GM19468 (cell line): Measurements from ENCODE around the gene TNNT1.

Experiments
- ATAC-seq: cut with Tn5 transposase; IDR thresholded peaks from one replicate; pipeline ENCODE4 v1.9.1; 2021; ENCODE audit warnings: mild to moderate bottlenecking, moderate library complexity, moderate number of reproducible peaks; ENCODE audit not compliant: unreplicated experiment; ENCODE audit errors: extremely low read depth

The TNNT1 gene, protein sequence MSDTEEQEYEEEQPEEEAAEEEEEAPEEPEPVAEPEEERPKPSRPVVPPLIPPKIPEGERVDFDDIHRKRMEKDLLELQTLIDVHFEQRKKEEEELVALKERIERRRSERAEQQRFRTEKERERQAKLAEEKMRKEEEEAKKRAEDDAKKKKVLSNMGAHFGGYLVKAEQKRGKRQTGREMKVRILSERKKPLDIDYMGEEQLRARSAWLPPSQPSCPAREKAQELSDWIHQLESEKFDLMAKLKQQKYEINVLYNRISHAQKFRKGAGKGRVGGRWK

DNA sequence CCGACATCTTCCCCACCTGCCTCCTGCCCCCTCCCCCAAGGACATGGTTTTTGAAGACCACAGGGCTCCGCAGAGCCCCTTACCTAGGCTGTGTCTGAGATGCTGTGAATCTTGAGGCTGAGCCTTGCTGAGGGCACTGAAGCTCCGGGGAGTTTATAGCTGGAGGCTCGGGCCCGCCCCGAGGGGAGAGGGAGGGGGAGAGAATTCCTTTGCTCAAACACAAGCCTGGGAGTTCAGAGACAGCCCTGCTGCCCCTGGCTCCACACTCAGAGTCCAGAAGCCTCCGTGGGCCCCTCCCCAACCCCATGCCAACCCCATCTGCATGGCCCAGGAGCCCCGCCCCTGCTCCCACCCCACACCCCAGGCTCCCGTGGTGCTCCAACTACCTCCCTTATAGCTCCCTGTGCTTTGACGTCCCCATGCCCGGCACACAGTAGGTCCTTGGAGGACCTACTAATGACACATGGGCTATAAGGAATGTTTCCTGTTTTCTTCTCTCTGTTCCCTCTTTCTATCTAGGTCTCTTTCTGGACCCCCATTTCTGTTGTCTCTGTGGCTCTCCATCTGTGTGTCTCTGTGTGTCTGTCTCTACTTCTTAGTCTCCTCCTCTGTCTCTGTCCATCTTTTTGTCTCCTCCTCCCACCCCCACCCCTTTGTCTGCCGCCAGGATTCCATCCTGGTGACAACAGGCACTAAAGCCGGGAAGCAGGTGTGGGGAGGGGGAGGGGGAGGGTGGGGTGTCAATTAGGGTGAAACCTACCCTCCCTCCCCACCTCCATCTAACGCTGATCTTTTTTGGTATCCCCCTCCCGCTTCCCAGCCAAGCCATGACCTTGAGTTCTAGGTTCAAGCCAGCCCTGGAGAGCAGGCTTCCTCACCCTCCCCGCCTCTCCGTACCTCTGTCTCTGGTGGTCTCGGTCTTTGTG, at the start of gene TNNT1:
Gene TNNT1 (minus strand): TSS at position 129 of the 926 bp plus-strand sequence. CDS start 2,049 bp downstream, outside the sequence.
- ATAC-seq, result no peak

DNA sequence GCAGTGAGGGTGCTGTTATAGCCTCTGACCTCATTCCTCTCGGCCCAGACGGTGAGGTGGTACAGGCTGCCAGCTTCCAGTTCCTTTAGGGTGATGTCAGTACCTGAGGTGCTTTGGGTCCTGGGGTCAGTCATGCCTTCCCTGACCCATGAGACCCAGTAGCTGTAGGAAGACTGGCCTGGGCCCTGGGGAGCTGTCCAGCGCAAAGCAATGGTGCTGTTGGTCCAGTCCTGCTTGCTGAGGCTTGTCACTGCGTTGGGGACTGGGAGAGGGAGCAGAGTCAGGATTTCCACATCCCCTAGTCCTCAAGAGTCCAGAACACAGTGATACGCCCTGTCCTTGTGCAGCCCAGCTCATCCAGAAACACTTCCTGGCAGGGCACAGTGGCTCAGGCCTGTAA, 49.6 kb upstream of the TNNT1 start:
- ATAC-seq, result no peak

DNA sequence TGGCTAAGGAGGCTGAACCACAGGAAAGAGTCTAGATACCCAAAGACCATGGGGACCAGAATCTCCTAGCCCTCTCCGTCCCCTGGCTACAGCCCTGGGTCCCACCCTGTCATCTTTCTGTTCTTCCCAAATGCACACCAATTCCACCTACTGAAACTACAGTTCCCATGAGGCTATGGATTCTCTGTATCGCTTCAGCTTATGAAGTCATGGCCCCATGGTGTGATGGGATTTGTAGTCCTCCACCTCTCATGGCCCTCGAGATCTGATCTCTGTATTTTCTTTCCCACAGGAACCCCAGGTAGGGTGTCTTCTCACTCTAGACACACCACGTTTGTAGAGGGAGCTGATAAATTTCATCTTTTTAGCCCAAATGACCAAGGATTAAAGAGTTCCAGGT, 48.5 kb upstream of the TNNT1 start:
- ATAC-seq, result no peak

DNA sequence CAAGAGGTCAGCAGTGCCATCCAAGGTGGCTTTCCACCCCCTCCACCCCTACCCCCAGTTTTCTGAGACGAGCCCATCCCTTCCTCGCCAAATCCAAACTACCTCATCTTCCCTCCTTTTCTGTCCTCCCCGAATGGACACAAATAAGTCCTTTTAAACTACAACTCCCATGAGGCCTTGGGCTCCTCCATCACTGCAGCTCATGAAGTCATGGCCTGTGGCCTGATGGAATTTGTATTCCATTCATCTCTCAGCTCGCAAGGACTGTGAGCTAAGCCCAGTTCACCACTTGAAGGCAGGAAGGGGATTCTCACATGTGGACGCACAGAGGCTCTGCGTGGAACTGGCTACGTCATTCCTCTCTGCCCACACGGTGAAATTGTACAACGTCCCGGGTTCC, 47.8 kb upstream of the TNNT1 start:
- ATAC-seq, result no peak

DNA sequence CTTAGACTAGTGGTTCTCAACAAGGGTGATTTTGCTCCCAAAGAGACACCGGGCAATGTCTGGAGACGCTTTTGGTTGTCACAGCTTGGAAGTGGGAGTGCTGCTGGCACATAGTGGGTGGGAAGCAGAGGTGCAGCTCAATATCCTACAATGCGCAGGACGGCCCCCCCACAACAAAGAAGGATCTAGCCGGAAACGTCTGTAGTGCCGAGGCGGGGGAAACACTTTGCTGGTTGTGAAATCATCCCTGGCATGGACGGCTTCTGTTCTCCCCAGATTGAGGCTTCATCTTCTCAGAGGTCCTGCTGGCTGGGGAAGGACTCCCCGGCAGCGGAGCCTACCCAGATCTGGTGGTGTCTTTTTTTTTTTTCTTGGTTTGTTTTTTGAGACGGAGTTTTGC, 44.5 kb upstream of the TNNT1 start:
- ATAC-seq, result no peak

DNA sequence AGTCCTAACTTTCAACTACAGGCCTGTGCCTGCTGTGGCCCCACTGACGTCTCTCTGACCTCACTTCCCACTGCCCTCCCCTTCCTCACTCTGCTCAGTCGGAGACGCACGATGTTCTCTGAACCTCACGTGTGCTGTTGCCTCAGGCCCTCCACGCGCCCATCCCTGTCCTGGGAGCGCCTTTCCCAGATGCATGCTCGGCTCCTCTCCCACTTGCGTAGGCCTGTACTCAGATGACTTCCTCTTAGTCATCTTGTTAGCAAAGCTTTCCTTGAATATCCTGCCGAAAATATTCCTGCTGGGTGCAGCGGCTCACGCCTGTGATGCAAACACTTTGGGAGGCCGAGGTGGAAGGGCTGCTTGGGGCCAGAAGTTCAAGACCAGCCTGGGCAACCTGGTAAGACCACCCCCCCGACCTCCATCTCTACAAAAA, 40.4 kb upstream of the TNNT1 start:
- ATAC-seq, result no peak

DNA sequence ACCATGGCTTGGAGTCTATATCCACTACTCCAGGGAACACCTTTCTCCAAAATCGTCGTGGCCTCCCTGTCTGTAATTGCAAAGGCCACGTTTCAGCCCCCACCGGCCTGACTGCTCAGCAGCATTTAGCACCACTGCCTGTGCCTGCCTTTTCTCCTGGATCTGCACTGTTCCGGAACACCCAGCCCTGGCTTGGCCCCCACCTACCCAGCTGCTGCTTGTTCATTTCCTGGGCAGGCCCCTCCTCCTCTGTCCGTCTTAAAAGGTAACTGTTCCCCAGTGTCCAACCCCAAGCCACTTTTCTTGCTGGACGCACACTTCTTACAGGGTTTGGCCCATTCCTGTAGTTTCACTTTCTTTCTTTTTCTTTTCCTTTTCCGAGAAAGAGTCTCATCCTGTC, 39.6 kb upstream of the TNNT1 start:
- no peak for ATAC-seq

DNA sequence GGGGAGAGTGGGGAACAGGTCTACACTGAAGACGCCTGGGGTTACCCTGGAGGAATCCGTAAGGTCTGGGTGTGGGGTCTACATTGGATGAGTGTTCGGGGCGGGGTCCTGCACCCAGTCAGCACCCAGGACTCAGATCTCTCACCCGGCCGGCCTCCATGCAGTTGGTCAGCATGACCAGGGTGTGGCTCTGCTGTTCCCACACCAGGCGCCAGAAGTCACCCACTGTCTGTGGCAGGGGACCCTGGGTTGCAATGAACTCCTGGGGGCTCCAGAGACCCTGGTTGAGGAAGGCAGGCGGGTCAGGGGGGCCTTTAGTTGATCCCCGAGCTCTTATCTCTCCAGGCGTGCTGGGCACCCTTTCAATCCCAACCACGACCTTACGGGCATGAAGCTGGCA, 37.1 kb upstream of the TNNT1 start:
- ATAC-seq, result no peak

DNA sequence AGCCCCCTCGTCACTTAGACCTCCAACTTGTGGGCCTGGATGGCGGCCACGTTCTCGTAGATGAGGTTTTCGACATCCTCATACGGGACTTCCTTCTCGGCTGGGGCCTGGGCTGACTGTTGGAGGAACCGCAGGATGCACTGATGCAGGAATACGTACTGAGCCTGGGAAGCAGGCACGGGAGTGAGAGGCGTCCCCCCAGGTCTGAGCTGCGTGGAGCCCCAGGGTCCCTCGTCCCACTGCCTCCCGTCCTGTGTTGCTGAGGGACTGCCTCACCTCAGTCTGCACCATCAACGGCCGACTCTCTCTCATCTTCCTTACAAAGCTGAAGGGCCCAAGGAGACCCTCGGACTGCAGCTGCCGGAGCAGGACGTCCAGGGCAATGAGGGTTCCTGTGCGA, 32.7 kb upstream of the TNNT1 start:
- ATAC-seq, result no peak

DNA sequence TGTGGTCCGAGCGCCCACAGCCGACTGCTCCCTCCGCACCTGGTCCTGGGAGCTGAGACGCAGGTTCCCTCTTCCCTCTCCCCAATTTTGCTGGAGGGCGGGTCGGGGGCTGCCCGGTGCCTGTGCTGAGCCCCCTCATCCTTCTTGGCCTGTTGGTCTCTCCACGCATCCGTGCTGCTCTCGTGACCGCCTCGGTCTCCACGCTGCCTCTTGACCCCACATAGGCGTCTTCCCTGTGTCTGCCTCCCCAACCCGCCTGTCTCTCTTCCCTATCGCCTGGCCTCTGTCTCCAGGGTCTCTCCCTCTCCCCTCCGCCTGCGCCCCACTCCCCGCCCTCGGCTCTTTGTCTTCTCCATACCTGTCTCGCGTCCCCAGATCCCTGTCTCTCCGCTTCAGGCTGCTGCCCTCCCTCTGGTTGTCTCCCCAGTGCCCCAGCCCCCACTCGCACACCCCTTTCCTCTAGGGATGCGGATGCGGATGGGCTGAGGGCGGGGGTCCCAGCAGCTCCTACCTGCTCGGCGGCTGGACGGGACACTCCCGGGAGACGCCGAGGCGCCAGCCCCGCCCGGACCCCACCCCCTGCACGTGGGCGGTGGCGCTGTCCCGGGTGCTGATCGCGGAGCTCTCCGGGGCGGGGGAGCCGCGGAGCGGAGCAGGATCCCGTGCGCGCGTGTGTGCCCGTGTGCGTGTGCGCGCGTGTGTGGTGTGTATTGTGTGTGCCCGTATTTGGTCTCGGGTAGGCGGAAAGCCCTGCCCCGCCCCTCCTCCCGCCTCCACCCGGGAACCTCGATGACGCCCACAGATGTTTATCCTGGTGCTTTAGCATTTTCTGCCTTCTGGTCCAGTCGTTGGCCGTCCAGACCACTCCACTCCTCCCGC, 30.8 kb upstream of the TNNT1 start, which contains the start of gene SYT5:
Gene SYT5 (minus strand): TSS at position 684 of the 879 bp plus-strand sequence. CDS start 1,248 bp downstream, outside the sequence.
- ATAC-seq, result no peak

DNA sequence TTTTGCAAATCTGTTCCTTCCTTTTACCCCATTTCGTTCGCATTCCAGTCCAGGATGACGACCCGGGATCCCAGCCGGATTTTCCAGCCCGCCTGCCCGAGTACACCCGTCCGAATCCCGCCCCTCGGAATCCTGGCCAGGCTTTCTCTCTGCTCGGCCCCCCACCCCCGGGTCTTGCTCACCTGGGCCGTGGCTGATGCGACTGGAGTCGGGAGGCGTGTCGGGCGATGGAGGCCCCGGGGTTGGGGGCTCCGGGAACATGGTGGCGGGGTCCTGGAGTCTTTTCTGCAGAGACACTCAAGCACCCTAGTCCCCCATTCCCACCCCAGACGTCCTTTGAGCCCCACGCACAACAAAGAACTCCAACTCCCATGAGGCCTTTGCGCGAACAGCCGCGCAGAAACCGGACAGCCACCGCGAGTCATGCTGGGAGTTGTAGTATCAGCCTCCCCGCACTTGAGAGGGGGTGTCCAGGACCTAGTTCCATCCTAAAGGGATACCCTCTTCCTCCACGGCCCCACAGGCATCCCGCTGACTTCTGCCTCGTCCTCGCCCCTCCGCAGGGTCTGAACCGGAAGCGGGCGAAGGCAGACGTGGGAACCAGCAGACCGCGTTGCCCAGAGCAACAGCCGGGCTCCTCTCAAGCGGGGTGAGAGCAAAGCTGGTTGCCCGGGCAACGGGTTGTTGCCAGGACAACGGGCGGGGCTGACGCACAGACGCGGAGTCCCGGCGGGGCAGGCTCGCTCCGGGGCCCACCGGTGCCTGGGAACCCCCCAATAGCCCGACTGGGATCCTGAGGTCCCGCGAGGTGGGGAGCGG, 30.0 kb upstream of the TNNT1 start:
- peak; percentile 67 for ATAC-seq

DNA sequence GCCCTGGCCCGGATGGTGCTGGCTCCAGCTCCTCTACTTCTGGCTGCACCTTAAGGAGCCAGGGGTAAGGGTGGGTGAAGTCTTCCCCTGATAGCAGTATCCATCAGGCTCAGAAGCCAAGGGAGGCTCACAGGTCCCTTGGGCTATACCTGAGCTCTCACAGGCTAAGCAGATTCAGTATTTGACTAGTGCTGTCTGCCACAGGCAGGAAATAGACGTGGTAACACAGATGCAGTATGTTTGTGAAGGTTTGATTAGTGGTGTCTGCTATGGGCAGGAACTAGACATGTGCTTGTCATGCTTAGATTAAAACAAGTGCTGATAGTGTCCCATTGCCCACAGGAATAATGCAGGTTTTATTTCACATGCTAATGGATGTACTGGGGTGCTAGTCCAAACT, 27.1 kb upstream of the TNNT1 start:
- no peak for ATAC-seq

DNA sequence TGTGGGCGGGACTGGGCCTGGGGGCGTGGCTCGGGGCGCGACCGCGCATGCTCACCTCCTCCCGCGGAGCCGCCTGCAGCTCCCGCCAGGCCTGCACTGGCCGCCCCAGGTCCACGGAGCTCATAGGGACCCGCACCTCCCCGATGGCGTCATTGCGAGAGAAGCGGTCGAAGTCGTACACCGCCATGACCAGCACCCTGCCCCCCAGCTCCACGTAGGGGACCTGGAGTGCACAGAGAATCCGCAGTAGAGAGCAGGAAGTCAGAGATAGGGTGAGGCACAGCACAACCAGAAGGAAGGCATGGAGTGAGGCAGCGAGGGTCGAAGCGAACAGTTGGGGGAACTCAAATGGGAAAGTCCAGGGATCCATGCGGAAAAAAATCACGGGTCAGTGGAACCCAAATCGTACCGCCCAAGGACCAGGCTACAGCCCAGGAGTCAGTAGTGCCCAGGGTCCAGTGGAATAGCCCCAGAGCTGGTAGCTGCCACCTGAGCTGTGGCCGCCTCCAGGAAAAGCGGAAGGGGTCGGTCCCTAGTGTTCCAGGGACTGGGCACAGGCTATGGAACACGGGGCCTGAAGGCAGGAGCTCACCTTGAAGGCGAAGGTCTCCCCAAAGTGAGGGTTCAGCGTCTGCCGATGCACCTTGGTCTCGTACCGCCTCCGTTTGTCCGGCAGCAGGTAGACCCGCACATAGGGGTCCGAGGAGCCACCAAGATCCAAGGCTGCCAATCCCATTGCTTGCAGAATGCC, 26.3 kb upstream of the TNNT1 start:
- ATAC-seq, result no peak

DNA sequence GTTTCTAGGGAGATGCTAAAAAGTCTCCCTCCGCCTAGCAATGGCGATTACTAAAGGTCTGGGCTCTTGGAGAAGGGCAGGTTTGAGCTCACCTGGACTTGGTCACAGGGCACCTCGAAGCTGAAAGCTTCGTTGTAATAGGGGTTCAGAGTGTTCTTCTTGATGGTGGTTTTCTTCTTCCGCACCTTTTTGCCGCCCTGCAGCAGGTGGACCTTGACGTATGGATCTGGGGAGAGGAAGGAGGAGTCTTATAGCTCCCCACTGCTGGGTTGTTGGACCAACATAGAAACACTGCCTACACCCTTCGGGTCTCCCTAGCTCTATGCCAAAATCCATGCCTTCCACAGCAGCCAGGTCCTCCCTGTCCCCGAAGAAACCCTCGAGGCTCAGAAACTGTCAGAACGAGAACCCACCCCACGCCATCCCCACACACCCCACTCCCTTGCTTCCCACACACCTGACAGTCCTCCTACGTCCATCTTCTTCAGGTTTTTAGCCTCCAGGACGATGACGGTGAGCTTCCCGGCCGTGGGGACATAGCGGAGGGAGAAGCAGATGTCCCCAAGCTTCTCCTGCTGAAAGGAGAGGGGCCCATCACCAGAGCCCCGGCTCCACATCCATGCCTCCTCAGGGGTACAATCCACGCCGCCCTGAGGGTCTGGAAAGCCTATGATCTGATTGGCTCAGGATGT, 25.6 kb upstream of the TNNT1 start:
- ATAC-seq, result no peak

DNA sequence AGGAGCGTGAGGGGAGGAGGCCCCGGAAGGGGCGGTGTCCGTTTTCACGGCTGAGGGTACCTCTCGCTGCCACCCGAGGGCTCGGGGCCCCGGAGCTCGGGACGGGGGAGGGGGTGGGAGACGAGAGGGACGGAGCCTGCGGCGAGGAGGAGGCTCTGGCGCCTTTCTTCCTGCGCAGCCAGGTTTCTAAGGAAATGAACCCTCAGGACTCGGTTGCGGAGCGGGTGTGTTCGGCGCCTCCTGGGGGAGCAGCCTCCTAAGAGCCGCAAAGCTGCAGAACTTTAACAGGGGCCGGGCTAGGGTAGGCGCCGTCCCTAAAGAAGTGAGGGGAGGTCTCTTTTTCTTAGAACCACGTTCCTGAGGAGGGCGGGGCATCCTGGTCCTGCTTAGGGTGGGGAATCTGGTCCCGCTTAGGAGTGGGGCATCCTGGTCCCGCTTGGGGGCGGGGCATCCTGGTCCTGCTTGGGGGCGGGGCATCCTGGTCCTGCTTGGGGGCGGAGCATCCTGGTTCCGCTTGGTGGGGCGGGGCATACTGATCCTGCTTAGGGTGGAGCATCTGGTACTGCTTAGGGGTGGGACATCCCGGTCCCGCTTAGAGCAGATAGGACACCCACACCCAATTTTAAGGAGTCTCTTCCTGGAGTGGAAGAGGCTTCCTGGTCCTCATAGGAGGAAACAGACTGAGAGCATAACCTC, 24.9 kb upstream of the TNNT1 start:
- ATAC-seq, result no peak

DNA sequence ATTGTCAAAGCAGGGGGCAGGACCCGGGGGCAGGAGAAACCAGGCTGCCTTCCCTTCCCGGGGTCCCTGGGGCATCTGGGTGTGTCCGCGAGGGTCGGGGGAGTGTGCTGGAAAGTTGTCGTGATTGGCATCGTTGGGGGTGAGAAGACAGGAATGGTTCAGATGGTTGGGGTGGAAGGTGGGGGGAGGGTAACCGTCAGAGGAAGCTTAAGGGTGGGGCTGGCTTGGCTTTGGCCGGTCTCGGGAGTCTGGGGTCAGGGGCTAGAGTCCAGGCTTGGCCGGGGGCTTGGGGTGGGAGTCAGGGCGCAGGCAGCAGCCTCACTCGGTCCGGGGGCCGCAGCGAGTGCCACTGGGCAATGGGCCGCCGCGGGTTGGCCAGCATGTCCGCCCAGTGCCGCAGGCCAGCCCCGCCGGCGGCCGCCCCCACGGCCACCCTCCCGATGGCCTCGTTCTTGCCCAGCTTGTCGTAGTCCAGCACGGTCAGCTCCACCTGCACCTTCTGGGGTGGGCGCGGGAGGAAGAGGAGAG, 24.2 kb upstream of the TNNT1 start:
- ATAC-seq, result no peak

DNA sequence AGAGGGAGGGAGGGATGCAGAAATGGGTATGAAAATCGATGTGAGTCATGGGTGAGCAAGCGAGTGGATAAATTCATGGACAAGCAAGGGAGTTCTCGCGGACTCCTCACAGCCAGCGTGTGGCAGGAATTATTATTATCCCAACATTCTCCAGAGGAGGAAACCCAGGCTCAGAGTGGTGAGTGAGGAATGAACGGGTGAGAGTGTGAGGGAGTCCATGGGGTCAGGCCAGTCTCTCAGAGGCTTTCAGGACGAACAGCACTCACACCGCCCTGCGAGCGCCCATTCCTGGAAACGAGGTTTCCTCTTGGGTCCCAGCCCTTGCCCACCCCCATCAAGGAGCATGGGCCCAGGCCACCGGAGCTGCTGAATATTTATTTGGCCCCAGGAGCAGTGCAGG, 23.7 kb upstream of the TNNT1 start:
- no peak for ATAC-seq
